Measurements from ENCODE around the gene CPVL.

- TF ChIP-seq POLR2A (IDR thresholded peaks at IDR 0.05; ENCODE audit: low read depth, low read length) (no peak), POLR2AphosphoS5 (IDR thresholded peaks at IDR 0.05; ENCODE audit: low read depth, low read length) (no peak), TAF1 (IDR thresholded peaks at IDR 0.05; ENCODE audit: borderline replicate concordance, low read depth, low read length) (no peak)
Observed at GRCh38 chr7:29158795-29159423, 12.6 kb upstream of the CPVL start.

All from GM12892 (cell line).